PC-9 (cell line): ENCODE data around the gene VEZT. TPM values are rescaled to one million over a fixed set of nuclear protein-coding genes. Genes with fewer than 3 reads are reported as not detected.

Source experiments
- BruUV-seq: library from RNA; stranded (reverse); fragments of 400-500 nt; replicated peaks from 2 replicates; lab custom pipeline; 2021; lab: Mats Ljungman, UMichigan
- CTCF ChIA-PET: fragments of 300-600 bp; sonication (Branson Sonifier 250); formaldehyde crosslinking; loops from one replicate; lab custom pipeline; 2022; ENCODE audit warnings: antibody characterized with exemption; lab: Charles Lee
- POLR2A ChIA-PET: fragments of 300-600 bp; sonication (Branson Sonifier 250); formaldehyde crosslinking; loops from one replicate; lab custom pipeline; 2022; ENCODE audit warnings: antibody characterized with exemption; ENCODE audit not compliant: unreplicated experiment; lab: Charles Lee
- DNase-seq, 2 experiments: peaks; one replicate each; pipeline versions ENCODE4 v3.0.0 to v3.0.0-alpha.2; 2015 to 2022; ENCODE audit warnings: mixed read lengths in 1 of 2
- H2AFZ ChIP-seq: fragments of 200-600 bp; sonication (generic); 2 replicates; pipeline ENCODE4 v1.8.1; 2017; ENCODE audit warnings: antibody characterized with exemption
- H3F3A ChIP-seq: fragments of 200-600 bp; sonication (generic); 2 replicates; pipeline ENCODE4 v1.8.1; 2017; ENCODE audit warnings: antibody characterized with exemption, mild to moderate bottlenecking, low read depth; ENCODE audit not compliant: insufficient read depth
- H3K27ac ChIP-seq: fragments of 200-600 bp; sonication (generic); 2 replicates; pipeline ENCODE4 v1.6.1; 2016; ENCODE audit warnings: mixed run types
- H3K27me3 ChIP-seq: fragments of 200-600 bp; sonication (generic); 2 replicates; pipeline ENCODE4 v1.6.1; 2016; ENCODE audit warnings: low read depth, mixed run types; ENCODE audit not compliant: insufficient read depth
- H3K36me3 ChIP-seq: fragments of 200-600 bp; sonication (generic); 2 replicates; pipeline ENCODE4 v1.6.1; 2016; ENCODE audit warnings: low read depth, mixed run types
- H3K4me1 ChIP-seq: fragments of 200-600 bp; sonication (generic); replicated peaks from 2 replicates; pipeline ENCODE4 v1.6.1; 2016; ENCODE audit warnings: mixed run types; ENCODE audit not compliant: insufficient read depth
- H3K4me2 ChIP-seq: fragments of 200-600 bp; sonication (generic); 2 replicates; pipeline ENCODE4 v1.6.1; 2017; ENCODE audit warnings: mixed run types
- H3K4me3 ChIP-seq: fragments of 200-600 bp; sonication (generic); 2 replicates; pipeline ENCODE4 v1.6.1; 2016; ENCODE audit warnings: mixed run types
- H3K79me2 ChIP-seq: fragments of 200-600 bp; sonication (generic); 2 replicates; pipeline ENCODE4 v1.6.1; 2017; ENCODE audit warnings: low read depth, mixed run types
- H3K9me2 ChIP-seq: fragments of 200-600 bp; sonication (generic); 2 replicates; pipeline ENCODE4 v1.8.1; 2017; ENCODE audit warnings: mild to moderate bottlenecking; ENCODE audit not compliant: insufficient read depth
- H3K9me3 ChIP-seq: fragments of 200-600 bp; sonication (generic); 2 replicates; pipeline ENCODE4 v1.8.1; 2016; ENCODE audit warnings: low read depth; ENCODE audit not compliant: insufficient read depth
- H4K20me1 ChIP-seq: fragments of 200-600 bp; sonication (generic); 2 replicates; pipeline ENCODE4 v1.8.1; 2017; ENCODE audit not compliant: insufficient read depth
- CTCF ChIP-seq: fragments of 200-600 bp; sonication (generic); conservative IDR thresholded peaks from 2 replicates; pipeline ENCODE4 v1.6.1; 2017; ENCODE audit warnings: mixed run types, antibody characterized with exemption, mild to moderate bottlenecking, moderate library complexity
- EZH2 ChIP-seq: fragments of 200-600 bp; sonication (generic); IDR thresholded peaks from 2 replicates; pipeline ENCODE4 v1.8.0; 2017; ENCODE audit warnings: antibody characterized with exemption, low read depth
- intact Hi-C: fragments of 100-400 bp; cut with micrococcal nuclease; formaldehyde crosslinking; loops from one replicate; pipeline ENCODE4 v1.10.0; 2022; ENCODE audit not compliant: unreplicated experiment
- total RNA-seq: library from RNA; stranded (reverse); gene quantifications from 2 replicates; pipeline ENCODE4 v1.2.3, GENCODE V29; 2021

Gene VEZT
- total RNA-seq, 1 experiment from 2014 or later = 46.8 TPM

GRCh38 chr12:95228617-95229016, 11.0 kb downstream of the VEZT start:
- peaks cover 6% of the 10 kb centered on the region; the same call in 1 of the 2 replicates for H3F3A ChIP-seq
- TF ChIP-seq CTCF = no peak
- TF ChIP-seq EZH2 = no peak
- no peak overlapping the region for H3K4me3 ChIP-seq
- no peak overlapping the region for H3K4me2 ChIP-seq
- no peaks in the 10 kb centered on the region for H3K9me3 ChIP-seq
- peaks cover 6% of the 10 kb centered on the region; the same call in 1 of the 2 replicates for H4K20me1 ChIP-seq
- no peak overlapping the region for H2AFZ ChIP-seq
- H3K36me3 ChIP-seq = peaks cover 21% of the 10 kb centered on the region; the same call in 1 of the 2 replicates
- H3K27ac ChIP-seq = no peak overlapping the region
- no peaks in the 10 kb centered on the region for H3K9me2 ChIP-seq
- POLR2A ChIA-PET = no interaction called here
- peaks cover 7% of the 10 kb centered on the region; the same call in 1 of the 2 replicates for H3K4me1 ChIP-seq
- H3K79me2 ChIP-seq = peaks cover 95% of the 10 kb centered on the region
- DNase-seq = no peak
- no TSS peak for BruUV-seq
- H3K27me3 ChIP-seq = no peaks in the 10 kb centered on the region
- intact Hi-C loops = no loop called here
- CTCF ChIA-PET = no interaction called here

- Histone ChIP-seq H3K79me2 (peaks cover 93% of the 10 kb centered on the region), H4K20me1 (peaks cover 6% of the 10 kb centered on the region; the same call in 1 of the 2 replicates), H3K9me3 (no peaks in the 10 kb centered on the region), H3K4me3 (no peak overlapping the region), H3K4me2 (no peak overlapping the region), H3K9me2 (no peaks in the 10 kb centered on the region), H3F3A (peaks cover 6% of the 10 kb centered on the region; the same call in 1 of the 2 replicates), H2AFZ (no peak overlapping the region), H3K27me3 (no peaks in the 10 kb centered on the region), H3K36me3 (peaks cover 16% of the 10 kb centered on the region; the same call in 1 of the 2 replicates), H3K4me1 (peaks cover 7% of the 10 kb centered on the region; the same call in 1 of the 2 replicates), H3K27ac (no peak overlapping the region)
- DNase-seq = no peak
- BruUV-seq = no TSS peak
- TF ChIP-seq EZH2 = no peak
- no peak for TF ChIP-seq CTCF
- POLR2A ChIA-PET = interaction anchor here (0.7 kb wide), 1 partner anchor 15 kb away, joined by 3 read pairs; no protein-coding TSS in a partner anchor
- intact Hi-C loops = no loop called here
- CTCF ChIA-PET = no interaction called here
Measured at GRCh38 chr12:95229636-95230035, 12.0 kb downstream of the VEZT start.

GRCh38 chr12:95230313-95230712, 12.7 kb downstream of the VEZT start:
- H3K36me3 ChIP-seq = 0 out of 2 replicates have a peak, but pooled peaks cover 10% of the 10 kb centered on the region
- no peak overlapping the region for H3K4me2 ChIP-seq
- intact Hi-C loops = no loop called here
- peaks cover 87% of the 10 kb centered on the region for H3K79me2 ChIP-seq
- H3K4me3 ChIP-seq = no peak overlapping the region
- TF ChIP-seq CTCF = no peak
- no peak for TF ChIP-seq EZH2
- peaks cover 7% of the 10 kb centered on the region; the same call in 1 of the 2 replicates for H3K4me1 ChIP-seq
- POLR2A ChIA-PET = interaction anchor here (0.7 kb wide), 1 partner anchor 15 kb away, joined by 3 read pairs; no protein-coding TSS in a partner anchor
- no peak overlapping the region; the same call in 1 of the 2 replicates for H3K27ac ChIP-seq
- CTCF ChIA-PET = no interaction called here
- H3K27me3 ChIP-seq = no peaks in the 10 kb centered on the region
- H3F3A ChIP-seq = peaks cover 6% of the 10 kb centered on the region; the same call in 1 of the 2 replicates
- peaks cover 6% of the 10 kb centered on the region; the same call in 1 of the 2 replicates for H4K20me1 ChIP-seq
- BruUV-seq = no TSS peak
- no peaks in the 10 kb centered on the region for H3K9me3 ChIP-seq
- no peak overlapping the region for H2AFZ ChIP-seq
- H3K9me2 ChIP-seq = no peaks in the 10 kb centered on the region
- no peak for DNase-seq
